IMR-90 (cell line): Measurements from ENCODE around the gene AHI1. TPM values are rescaled to one million over a fixed set of nuclear protein-coding genes. Genes with fewer than 3 reads are reported as not detected.

Experiments used
- ATAC-seq: fragments of 200-7000 bp; cut with Tn5 transposase; 2 replicates; pipeline ENCODE4 v1.9.1; 2020; ENCODE audit warnings: low read depth, mild to moderate bottlenecking, moderate library complexity
- BruUV-seq: library from RNA; stranded (reverse); fragments of 400-500 nt; replicated peaks from 2 replicates; lab custom pipeline; 2021; lab: Mats Ljungman, UMichigan
- CTCF ChIA-PET: fragments of 300-600 bp; formaldehyde crosslinking; extraction: SDS; loops from one replicate; lab custom pipeline; 2021; ENCODE audit warnings: antibody characterized with exemption; lab: Yijun Ruan, JAX
- POLR2A ChIA-PET: fragments of 300-600 bp; sonication (Branson Sonifier 250); formaldehyde crosslinking; loops from one replicate; lab custom pipeline; 2022; ENCODE audit warnings: antibody characterized with exemption; ENCODE audit not compliant: unreplicated experiment; lab: Charles Lee
- DNase-seq: peaks from one replicate; pipeline ENCODE4 v3.0.0; 2013
- H2AFZ ChIP-seq: replicated peaks from 2 replicates; pipeline ENCODE3; 2013; ENCODE audit warnings: low read length, mild to moderate bottlenecking; ENCODE audit not compliant: poor library complexity
- H2AK5ac ChIP-seq: 2 replicates; pipeline ENCODE4 v1.6.1; 2013; ENCODE audit warnings: low read depth, low read length, inconsistent platforms
- H2AK9ac ChIP-seq: replicated peaks from 2 replicates; pipeline ENCODE3; 2013; ENCODE audit warnings: mild to moderate bottlenecking, low read depth, low read length, moderate library complexity; ENCODE audit not compliant: poor library complexity
- H2BK120ac ChIP-seq: 2 replicates; pipeline ENCODE4 v1.6.1; 2013; ENCODE audit warnings: low read depth, low read length, inconsistent platforms
- H2BK15ac ChIP-seq: 3 replicates; pipeline ENCODE4 v1.6.1; 2013; ENCODE audit warnings: low read depth, low read length, inconsistent platforms
- H2BK20ac ChIP-seq: 2 replicates; pipeline ENCODE4 v1.6.1; 2013; ENCODE audit warnings: low read depth, mild to moderate bottlenecking, inconsistent platforms, low read length, moderate library complexity
- H2BK5ac ChIP-seq: 2 replicates; pipeline ENCODE4 v1.6.1; 2013; ENCODE audit warnings: mild to moderate bottlenecking, low read depth, low read length, inconsistent platforms; ENCODE audit not compliant: poor library complexity, severe bottlenecking
- H3K14ac ChIP-seq: replicated peaks from 2 replicates; pipeline ENCODE4 v1.6.1; 2013; ENCODE audit warnings: low read depth, low read length, inconsistent platforms
- H3K18ac ChIP-seq: 2 replicates; pipeline ENCODE4 v1.6.1; 2013; ENCODE audit warnings: low read depth, low read length, control low read depth
- H3K23ac ChIP-seq: 2 replicates; pipeline ENCODE4 v1.6.1; 2013; ENCODE audit warnings: low read depth, low read length, inconsistent platforms
- H3K27ac ChIP-seq: 2 replicates; pipeline ENCODE4 v1.5.1; 2013; ENCODE audit warnings: mild to moderate bottlenecking, control low read depth, low read length; ENCODE audit not compliant: insufficient read depth
- H3K27me3 ChIP-seq: 2 replicates; pipeline ENCODE4 v1.6.1; 2013; ENCODE audit warnings: low read length; ENCODE audit not compliant: control insufficient read depth, insufficient read depth
- H3K36me3 ChIP-seq: 2 replicates; pipeline ENCODE4 v1.6.1; 2013; ENCODE audit warnings: low read length, mixed read lengths; ENCODE audit not compliant: control insufficient read depth, insufficient read depth
- H3K4ac ChIP-seq: 2 replicates; pipeline ENCODE4 v1.6.1; 2013; ENCODE audit warnings: low read depth, low read length, inconsistent platforms
- H3K4me1 ChIP-seq: 2 replicates; pipeline ENCODE4 v1.6.1; 2013; ENCODE audit warnings: low read length, mixed read lengths; ENCODE audit not compliant: control insufficient read depth, insufficient read depth
- H3K4me2 ChIP-seq: 2 replicates; pipeline ENCODE4 v1.6.1; 2013; ENCODE audit warnings: low read depth, mild to moderate bottlenecking, control low read depth, low read length, moderate library complexity
- H3K4me3 ChIP-seq: 2 replicates; pipeline ENCODE4 v1.5.1; 2013; ENCODE audit warnings: low read depth, mild to moderate bottlenecking, control low read depth, low read length, moderate library complexity; ENCODE audit not compliant: insufficient read depth
- H3K56ac ChIP-seq: 2 replicates; pipeline ENCODE4 v1.6.1; 2013; ENCODE audit warnings: low read length, inconsistent platforms; ENCODE audit not compliant: insufficient read depth; ENCODE audit errors: extremely low read depth
- H3K79me1 ChIP-seq, 2 experiments: 2 replicates each; pipeline ENCODE4 v1.6.1; 2013; ENCODE audit warnings: low read length in 2 of 2, inconsistent platforms in 1 of 2, low read depth in 1 of 2
- H3K9ac ChIP-seq: 2 replicates; pipeline ENCODE4 v1.6.1; 2013; ENCODE audit warnings: low read depth, low read length, control low read depth
- H3K9me1 ChIP-seq: 2 replicates; pipeline ENCODE4 v1.6.1; 2013; ENCODE audit warnings: low read length, inconsistent platforms; ENCODE audit not compliant: insufficient read depth
- H3K9me3 ChIP-seq: 2 replicates; pipeline ENCODE4 v1.6.1; 2013; ENCODE audit warnings: low read length; ENCODE audit not compliant: control insufficient read depth, insufficient read depth
- H4K20me1 ChIP-seq: 2 replicates; pipeline ENCODE4 v1.6.1; 2013; ENCODE audit warnings: low read length, inconsistent platforms; ENCODE audit not compliant: insufficient read depth
- H4K5ac ChIP-seq: 2 replicates; pipeline ENCODE4 v1.6.1; 2013; ENCODE audit warnings: mild to moderate bottlenecking, low read depth, low read length, control low read depth
- H4K8ac ChIP-seq, 2 experiments: 2 replicates each; pipeline ENCODE4 v1.6.1; 2013; ENCODE audit warnings: low read depth in 2 of 2, low read length in 2 of 2, control low read depth in 1 of 2, inconsistent platforms in 1 of 2
- H4K91ac ChIP-seq: 2 replicates; pipeline ENCODE4 v1.6.1; 2013; ENCODE audit warnings: low read depth, low read length, inconsistent platforms; ENCODE audit not compliant: insufficient read depth
- BHLHE40 ChIP-seq: fragments of 150-350 bp; IDR thresholded peaks from 2 replicates; pipeline ENCODE4 v1.6.1; 2016; ENCODE audit warnings: mild to moderate bottlenecking, low read depth, low read length
- CEBPB ChIP-seq: IDR thresholded peaks from 2 replicates; pipeline ENCODE4 v1.6.1; 2012; ENCODE audit warnings: low read depth, low read length, improper control_type of control experiment
- CHD1 ChIP-seq: IDR thresholded peaks from 2 replicates; pipeline ENCODE4 v1.6.1; 2012; ENCODE audit warnings: low read depth, low read length, improper control_type of control experiment
- CTCF ChIP-seq: conservative IDR thresholded peaks from 2 replicates; pipeline ENCODE4 v1.5.1; 2012; ENCODE audit warnings: mild to moderate bottlenecking, low read depth, low read length, improper control_type of control experiment
- ELK1 ChIP-seq: fragments of 150-350 bp; IDR thresholded peaks from 2 replicates; pipeline ENCODE4 v1.6.1; 2016; ENCODE audit warnings: low read depth, mild to moderate bottlenecking, low read length, moderate library complexity, borderline replicate concordance
- FOS ChIP-seq: fragments of 150-350 bp; IDR thresholded peaks from 2 replicates; pipeline ENCODE4 v1.6.1; 2016; ENCODE audit warnings: low read depth, low read length
- MAFK ChIP-seq: IDR thresholded peaks from 2 replicates; pipeline ENCODE4 v1.6.1; 2012; ENCODE audit warnings: low read depth, low read length, improper control_type of control experiment
- MAZ ChIP-seq: IDR thresholded peaks from 2 replicates; pipeline ENCODE4 v1.6.1; 2012; ENCODE audit warnings: low read depth, mild to moderate bottlenecking, low read length, improper control_type of control experiment, moderate library complexity, borderline replicate concordance
- MXI1 ChIP-seq: IDR thresholded peaks from 2 replicates; pipeline ENCODE4 v1.6.1; 2012; ENCODE audit warnings: low read depth, mild to moderate bottlenecking, low read length, moderate library complexity, borderline replicate concordance
- NFE2L2 ChIP-seq: fragments of 150-350 bp; IDR thresholded peaks from 2 replicates; pipeline ENCODE4 v1.6.1; 2016; ENCODE audit warnings: low read depth, mild to moderate bottlenecking, low read length
- POLR2A ChIP-seq: IDR thresholded peaks from 2 replicates; pipeline ENCODE4 v1.6.1; 2012; ENCODE audit warnings: mild to moderate bottlenecking, low read depth, low read length
- RAD21 ChIP-seq: IDR thresholded peaks from 2 replicates; pipeline ENCODE4 v1.6.1; 2012; ENCODE audit warnings: low read length, improper control_type of control experiment
- RCOR1 ChIP-seq: IDR thresholded peaks from 2 replicates; pipeline ENCODE4 v1.6.1; 2012; ENCODE audit warnings: mild to moderate bottlenecking, low read length, improper control_type of control experiment; ENCODE audit not compliant: insufficient replicate concordance
- RFX5 ChIP-seq: IDR thresholded peaks from 2 replicates; pipeline ENCODE4 v1.8.0; 2012; ENCODE audit warnings: low read depth, mild to moderate bottlenecking, low read length, moderate library complexity
- SMC3 ChIP-seq: fragments of 150-350 bp; IDR thresholded peaks from 2 replicates; pipeline ENCODE4 v1.6.1; 2016; ENCODE audit warnings: low read depth, mild to moderate bottlenecking, antibody characterized with exemption, low read length, moderate library complexity
- USF2 ChIP-seq: fragments of 150-350 bp; IDR thresholded peaks from 2 replicates; pipeline ENCODE4 v1.6.1; 2017; ENCODE audit warnings: mild to moderate bottlenecking, antibody characterized with exemption, low read length, low read depth
- WGBS, 2 experiments: methylation state at CpG; one replicate each; pipeline versions ENCODE4 v1.1.5 to v1.1.7; 2013; ENCODE audit warnings: missing lambda C conversion rate in 2 of 2; ENCODE audit not compliant: insufficient read length in 1 of 2; ENCODE audit errors: extremely low coverage in 2 of 2; 5-methylcytosine and 5-hydroxymethylcytosine counted together
- dilution Hi-C: fragments of 300-500 bp; cut with HindIII; formaldehyde crosslinking; loops from one replicate; pipeline ENCODE4 v1.14.3; 2018; ENCODE audit warnings: low sequenced_read_pairs; ENCODE audit not compliant: unreplicated experiment
- in situ Hi-C: fragments of 300-500 bp; cut with MboI; formaldehyde crosslinking; loops from 3 replicates; pipeline ENCODE4 v1.14.3; 2019; ENCODE audit warnings: low sequenced_read_pairs, inconsistent platforms, mixed read lengths
- intact Hi-C: fragments of 100-400 bp; cut with micrococcal nuclease; formaldehyde crosslinking; loops from 2 replicates; pipeline ENCODE4 v1.10.0; 2022
- polyA plus RNA-seq, 3 experiments: library from polyadenylated mRNA; depleted of rRNA; stranded (reverse); fragments of >200 nt; gene quantifications; 2 replicates each; pipeline ENCODE4 v1.2.3, GENCODE V29; 2012; ENCODE audit warnings: low replicate concordance in 1 of 3
- total RNA-seq: library from RNA; depleted of rRNA; stranded (reverse); fragments of >200 nt; gene quantifications from 2 replicates; pipeline ENCODE4 v1.2.3, GENCODE V29; 2012

Gene AHI1
- total and polyA plus RNA-seq, 2 of the 4 experiments (the other 2 are of a cell fraction), result 9.5 to 19.4 TPM

- H3K9me1 ChIP-seq, result 0 out of 2 replicates have a peak, but pooled peaks cover 2% of the 10 kb centered on the region
- H2BK15ac ChIP-seq, result peak overlapping the region; percentile 82; the same call in 2 of the 3 replicates
- no TSS peak for BruUV-seq
- POLR2A ChIA-PET, result no interaction called here
- no peak overlapping the region for H4K5ac ChIP-seq
- no peak overlapping the region for H3K9ac ChIP-seq
- H2AK9ac ChIP-seq, result no peak overlapping the region
- H3K4me2 ChIP-seq, result no peak overlapping the region
- peak overlapping the region; percentile 56; the same call in 1 of the 2 replicates for H3K14ac ChIP-seq
- no peaks in the 10 kb centered on the region for H3K79me1 ChIP-seq
- H3K4me3 ChIP-seq, result no peak overlapping the region
- no peaks in the 10 kb centered on the region for H4K20me1 ChIP-seq
- H4K91ac ChIP-seq, result no peak overlapping the region; the same call in 1 of the 2 replicates
- DNase-seq (no peak), ATAC-seq (no peak)
- H3K23ac ChIP-seq, result no peak overlapping the region; the same call in 1 of the 2 replicates
- peak overlapping the region; percentile 72; the same call in 1 of the 2 replicates for H2AK5ac ChIP-seq
- CTCF ChIA-PET, result no interaction called here
- in situ Hi-C loops, result no loop called here
- peak overlapping the region; percentile 70 for H2BK120ac ChIP-seq
- peaks cover 7% of the 10 kb centered on the region for H3K4me1 ChIP-seq
- H4K8ac ChIP-seq, result no peak overlapping the region
- peak overlapping the region; percentile 43 for H2AFZ ChIP-seq
- no peak overlapping the region for H3K56ac ChIP-seq
- intact Hi-C loops, result no loop called here
- no peak overlapping the region for H2BK5ac ChIP-seq
- no peaks in the 10 kb centered on the region for H3K27me3 ChIP-seq
- no peak overlapping the region for H3K27ac ChIP-seq
- 86% methylated on average over 1 of the region's 1 CpG; no CpG with 5 or more reads in 1 of the 2 experiments for WGBS, 2 experiments
- no peak overlapping the region; the same call in 1 of the 2 replicates for H3K18ac ChIP-seq
- peak overlapping the region; percentile 57 for H3K4ac ChIP-seq
- H3K9me3 ChIP-seq, result no peaks in the 10 kb centered on the region
- dilution Hi-C loops, result no loop called here
- no peaks in the 10 kb centered on the region for H3K36me3 ChIP-seq
- TF ChIP-seq SMC3, result no peak
- no peak for TF ChIP-seq FOS
- TF ChIP-seq RFX5, result no peak
- TF ChIP-seq MAZ, result no peak
- no peak for TF ChIP-seq ELK1
- no peak for TF ChIP-seq BHLHE40
- no peak for TF ChIP-seq CHD1
- TF ChIP-seq POLR2A, result no peak
- TF ChIP-seq RCOR1, result no peak
- no peak for TF ChIP-seq USF2
- TF ChIP-seq CEBPB, result no peak
- TF ChIP-seq CTCF, result no peak
- TF ChIP-seq NFE2L2, result no peak
- no peak for TF ChIP-seq RAD21
- TF ChIP-seq MXI1, result no peak
- no peak for TF ChIP-seq MAFK
- no peak overlapping the region; the same call in 1 of the 2 replicates for H2BK20ac ChIP-seq
Observed at GRCh38 chr6:135532559-135532958, 35.0 kb upstream of the AHI1 start.
